HL-60 (cell line): ENCODE data around the gene IFIT1B.

ENCODE experiments used
- DNase-seq, 2 experiments: peaks; one replicate each; pipeline ENCODE4 v3.0.0-alpha.2; 2010 to 2020; ENCODE audit warnings: low read depth in 1 of 2, low spot score in 1 of 2
- H3K27ac ChIP-seq: fragments of 250-450 bp; sonication (Bioruptor Pico); replicated peaks from 2 replicates; pipeline ENCODE4 v1.5.1; 2020; ENCODE audit warnings: mild to moderate bottlenecking, moderate library complexity
- H3K27me3 ChIP-seq: fragments of 250-450 bp; sonication (Bioruptor Pico); 2 replicates; pipeline ENCODE4 v1.5.1; 2021; ENCODE audit warnings: mild to moderate bottlenecking, moderate library complexity; ENCODE audit not compliant: insufficient read depth, poor library complexity, severe bottlenecking
- H3K4me3 ChIP-seq: replicated peaks from 2 replicates; pipeline ENCODE4 v1.5.1; 2011; ENCODE audit warnings: mild to moderate bottlenecking, control low read depth, low read length; ENCODE audit not compliant: insufficient read depth
- CTCF ChIP-seq: IDR thresholded peaks from one replicate; pipeline ENCODE4 v1.5.1; 2011; ENCODE audit warnings: low read length, control low read depth, inconsistent platforms; ENCODE audit not compliant: insufficient read depth
- GABPA ChIP-seq: IDR thresholded peaks from 2 replicates; pipeline ENCODE4 v1.6.1; 2012; ENCODE audit warnings: low read depth
- POLR2AphosphoS5 ChIP-seq: IDR thresholded peaks from 2 replicates; pipeline ENCODE4 v1.6.1; 2012; ENCODE audit warnings: low read depth
- REST ChIP-seq: IDR thresholded peaks from 2 replicates; pipeline ENCODE4 v1.6.1; 2012; ENCODE audit warnings: low read depth; ENCODE audit not compliant: insufficient replicate concordance
- SPI1 ChIP-seq: IDR thresholded peaks from 2 replicates; pipeline ENCODE4 v1.6.1; 2012; ENCODE audit warnings: low read depth, mild to moderate bottlenecking, borderline replicate concordance

The IFIT1B gene

GRCh38 chr10:89363729-89364442 is 14.0 kb upstream of the IFIT1B start:
- no peak overlapping the region for H3K4me3 ChIP-seq
- no peaks in the 10 kb centered on the region for H3K27me3 ChIP-seq
- H3K27ac ChIP-seq = no peak overlapping the region
- DNase-seq = no peak
- TF ChIP-seq GABPA (no peak), SPI1 (no peak), REST (no peak), POLR2AphosphoS5 (no peak), CTCF (no peak)

- DNase-seq = no peak
- Histone ChIP-seq H3K27me3 (no peaks in the 10 kb centered on the region), H3K4me3 (no peak overlapping the region), H3K27ac (no peak overlapping the region)
- TF ChIP-seq GABPA (no peak), SPI1 (no peak), POLR2AphosphoS5 (no peak), REST (no peak), CTCF (no peak)
Observed at GRCh38 chr10:89364531-89364930, 13.3 kb upstream of the IFIT1B start.

- Histone ChIP-seq H3K4me3 (no peak overlapping the region), H3K27me3 (no peaks in the 10 kb centered on the region), H3K27ac (no peak overlapping the region)
- DNase-seq = no peak
- no peak for TF ChIP-seq SPI1
- no peak for TF ChIP-seq REST
- TF ChIP-seq CTCF = no peak
- TF ChIP-seq GABPA = no peak
- no peak for TF ChIP-seq POLR2AphosphoS5
Observed at GRCh38 chr10:89367529-89367928, 10.3 kb upstream of the IFIT1B start.
